Measurements from ENCODE around the gene PARN.

GRCh38 chr16:14483819-14484385 lies 146.2 kb downstream of the PARN start:
- TF ChIP-seq CTCF (IDR thresholded peaks at IDR 0.05; ENCODE audit: low read length) (no peak), EZH2 (optimal IDR thresholded peaks at IDR 0.05; ENCODE audit: low read depth, low read length) (no peak), EZH2phosphoT487 (IDR thresholded peaks at IDR 0.05; ENCODE audit: low read length) (no peak)

Measured in MM.1S (cell line).